Astrocyte of the spinal cord (primary cell): ENCODE measurements around the gene MITF.

Experiments used
- DNase-seq: peaks from one replicate; pipeline ENCODE4 v3.0.0; 2011; ENCODE audit warnings: low read depth, low spot score
- H3K4me3 ChIP-seq: 2 replicates; pipeline ENCODE4 v1.5.1; 2011; ENCODE audit warnings: low read depth, mild to moderate bottlenecking, low read length, moderate library complexity
- CTCF ChIP-seq: IDR thresholded peaks from 2 replicates; pipeline ENCODE4 v1.5.1; 2012; ENCODE audit warnings: low read depth, mild to moderate bottlenecking, low read length, inconsistent platforms
- in situ Hi-C: cut with HindIII; loops from 2 replicates; pipeline ENCODE4 v1.10.0; 2017; ENCODE audit warnings: low sequenced_read_pairs

Gene MITF

GRCh38 chr3:69715204-69715603 lies 24.1 kb upstream of the MITF start:
- no peak for DNase-seq
- no peak overlapping the region for H3K4me3 ChIP-seq
- TF ChIP-seq CTCF = no peak
- in situ Hi-C loops = no loop called here

GRCh38 chr3:69716119-69716518 lies 23.1 kb upstream of the MITF start:
- in situ Hi-C loops = no loop called here
- no peak overlapping the region for H3K4me3 ChIP-seq
- TF ChIP-seq CTCF = no peak
- no peak for DNase-seq

- DNase-seq = no peak
- in situ Hi-C loops = no loop called here
- H3K4me3 ChIP-seq = no peak overlapping the region
- TF ChIP-seq CTCF = no peak
These were observed 20.2 kb upstream of the MITF start for GRCh38 chr3:69718866-69719586.

GRCh38 chr3:69719587-69720122 lies 19.6 kb upstream of the MITF start:
- no peak for TF ChIP-seq CTCF
- no peak overlapping the region for H3K4me3 ChIP-seq
- DNase-seq = no peak
- in situ Hi-C loops = no loop called here

- H3K4me3 ChIP-seq = no peak overlapping the region
- no peak for TF ChIP-seq CTCF
- DNase-seq = no peak
- in situ Hi-C loops = no loop called here
These were observed 18.4 kb upstream of the MITF start for GRCh38 chr3:69720824-69721223.

- H3K4me3 ChIP-seq = no peak overlapping the region
- DNase-seq = no peak
- TF ChIP-seq CTCF = no peak
- in situ Hi-C loops = no loop called here
These were observed 15.9 kb upstream of the MITF start for GRCh38 chr3:69723389-69723788.
